Activated CD8-positive, alpha-beta memory T cell treated with anti-CD3 and anti-CD28 coated beads, Interleukin-2, amount 50 U/mL, for 24 hours (primary cell): Measurements from ENCODE around the gene CHMP2A.

Experiments
- DNase-seq: peaks from one replicate; pipeline ENCODE4 v3.0.0-alpha.2; 2020; ENCODE audit errors: extremely low read depth

The CHMP2A gene

DNA sequence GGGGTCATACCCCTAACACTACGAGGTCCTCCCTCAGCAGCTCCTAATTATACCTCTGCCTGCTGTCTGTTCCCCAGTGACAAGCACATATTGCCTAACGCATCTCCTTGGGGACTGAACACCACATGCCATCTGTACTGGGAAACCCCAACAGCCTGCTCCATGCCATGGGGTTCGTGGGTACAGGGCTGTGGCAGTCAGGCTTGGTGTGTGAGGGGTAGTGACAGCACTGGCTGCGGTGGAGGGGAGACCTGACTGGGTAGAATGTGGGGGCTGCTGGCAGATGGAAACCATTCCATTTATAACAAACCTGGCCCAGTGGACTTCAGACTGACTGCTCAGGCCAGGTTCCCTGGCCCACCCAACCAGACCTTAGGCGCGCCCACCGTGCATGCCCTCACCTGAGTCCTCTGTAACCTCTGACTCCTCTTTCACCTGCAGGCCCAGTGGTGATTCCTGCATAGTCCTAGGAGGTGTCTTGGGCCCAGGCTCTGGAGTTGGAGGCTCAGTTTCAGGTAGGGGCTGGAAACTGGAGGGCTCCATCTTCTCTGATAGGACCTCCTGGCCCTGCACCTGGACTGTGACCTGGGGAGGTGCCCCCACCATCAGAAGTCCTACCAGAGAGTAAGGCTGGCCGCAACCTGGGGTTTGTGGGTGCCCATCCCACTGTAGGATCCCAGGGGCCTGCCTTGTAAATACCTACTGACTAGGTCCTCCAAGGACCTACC is 15.2 kb upstream of the CHMP2A start:
- DNase-seq: no peak

DNA sequence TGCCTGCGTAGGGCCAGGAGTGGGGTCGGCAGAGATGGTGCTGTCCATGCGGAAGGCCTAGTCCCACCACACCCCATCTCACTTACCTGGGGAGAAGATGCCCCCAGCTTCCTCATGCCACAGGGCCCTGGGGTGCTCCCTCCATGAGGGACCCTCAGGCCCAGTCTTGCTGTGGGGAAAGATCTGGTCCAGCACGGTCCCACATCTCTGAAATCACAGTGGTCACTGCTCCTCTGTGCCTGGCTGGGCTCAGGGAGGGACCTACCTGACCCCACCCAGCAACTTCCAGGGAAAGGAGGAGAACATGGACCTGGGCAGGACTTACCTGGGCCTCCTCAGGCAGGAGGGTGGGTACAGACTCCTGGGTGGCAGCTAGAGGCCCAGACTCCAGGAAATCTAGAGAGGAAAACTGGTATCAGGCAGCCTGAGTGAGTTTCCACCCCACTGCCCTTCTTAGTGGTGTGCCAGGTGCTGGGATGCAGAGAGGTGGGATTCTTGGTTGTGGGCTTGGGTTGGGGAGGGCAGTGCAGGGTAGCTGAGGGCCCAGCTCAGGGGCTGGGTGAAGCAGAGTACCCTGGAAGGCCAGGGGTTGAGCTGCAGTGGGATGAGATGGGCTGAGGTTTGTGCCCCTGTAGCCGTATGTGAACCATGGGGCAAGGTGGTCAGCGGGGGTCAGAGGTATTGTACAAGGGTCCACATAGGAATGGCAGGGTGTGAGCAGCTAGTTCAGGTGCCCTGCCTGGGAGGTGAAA is 14.5 kb upstream of the CHMP2A start:
- no peak for DNase-seq

DNA sequence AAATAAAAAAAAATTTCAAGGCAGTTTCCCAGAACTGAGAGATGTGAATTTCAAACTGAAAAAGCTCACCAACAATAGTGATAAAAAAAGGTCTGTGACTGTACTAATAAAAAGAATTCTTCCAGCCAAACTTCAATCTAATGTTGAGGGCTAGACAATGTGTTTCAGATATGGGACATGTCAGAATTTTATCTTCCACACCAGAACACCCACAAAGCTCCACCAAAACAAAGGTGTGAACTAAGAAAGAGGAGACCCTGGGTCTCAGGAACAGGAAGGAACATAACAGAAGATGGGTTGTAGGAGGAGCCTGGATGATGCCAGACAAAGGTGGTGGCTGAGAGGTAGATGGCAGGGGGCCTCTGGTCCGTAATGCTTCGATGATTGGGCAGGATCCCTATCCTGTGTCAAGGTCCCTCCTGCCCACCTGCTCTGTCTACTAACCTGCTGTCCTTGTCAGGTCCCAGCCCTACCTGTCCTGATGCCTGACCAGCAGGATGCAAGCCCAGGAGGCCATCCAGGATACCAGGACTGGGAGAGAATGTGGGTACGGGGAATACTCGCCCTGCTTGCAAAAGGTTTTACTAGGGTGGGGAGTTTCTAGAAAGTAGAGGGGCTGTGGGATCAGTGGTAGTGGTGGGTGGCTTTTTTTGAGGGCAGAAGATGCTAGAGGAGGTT is 13.7 kb upstream of the CHMP2A start:
- DNase-seq: no peak

DNA sequence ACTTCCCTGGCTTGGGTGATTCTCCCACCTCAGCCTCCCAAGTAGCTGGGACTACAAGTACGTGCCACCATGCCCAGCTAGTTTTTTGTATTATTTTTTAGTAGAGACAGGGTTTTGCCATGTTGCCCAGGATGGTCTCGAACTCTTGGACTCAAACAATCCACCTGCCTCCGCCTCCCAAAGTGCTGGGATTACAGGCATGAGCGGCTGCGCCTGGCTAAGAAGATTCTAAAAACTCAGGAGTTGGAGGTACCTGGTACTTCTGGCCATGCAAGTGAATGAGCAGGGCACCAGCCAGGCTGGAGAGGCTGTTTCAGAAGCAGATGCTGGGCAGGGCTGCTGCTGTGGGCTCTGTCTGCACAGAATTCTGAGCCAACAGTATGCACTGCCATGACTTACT is 12.1 kb upstream of the CHMP2A start:
- DNase-seq: no peak

DNA sequence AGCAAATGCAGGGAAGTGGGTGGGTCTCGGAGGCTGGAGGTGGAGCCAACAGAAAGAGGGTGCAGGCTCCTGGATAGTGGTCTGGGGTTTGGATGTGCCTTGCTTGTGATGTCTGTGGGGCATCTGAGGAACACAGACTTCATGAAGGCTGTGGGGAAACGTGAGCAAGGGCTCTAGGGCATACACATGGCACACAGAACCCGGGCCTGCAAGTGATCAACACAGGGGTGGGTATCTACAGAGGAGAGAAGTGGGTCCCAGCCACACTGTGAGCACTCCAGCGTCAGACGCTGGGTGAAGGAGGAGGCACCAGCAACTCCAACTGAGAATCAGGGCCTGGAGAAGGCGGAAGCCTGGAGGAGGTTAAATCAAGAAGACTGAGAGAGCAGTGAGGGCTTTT is 8.9 kb upstream of the CHMP2A start:
- DNase-seq: no peak

DNA sequence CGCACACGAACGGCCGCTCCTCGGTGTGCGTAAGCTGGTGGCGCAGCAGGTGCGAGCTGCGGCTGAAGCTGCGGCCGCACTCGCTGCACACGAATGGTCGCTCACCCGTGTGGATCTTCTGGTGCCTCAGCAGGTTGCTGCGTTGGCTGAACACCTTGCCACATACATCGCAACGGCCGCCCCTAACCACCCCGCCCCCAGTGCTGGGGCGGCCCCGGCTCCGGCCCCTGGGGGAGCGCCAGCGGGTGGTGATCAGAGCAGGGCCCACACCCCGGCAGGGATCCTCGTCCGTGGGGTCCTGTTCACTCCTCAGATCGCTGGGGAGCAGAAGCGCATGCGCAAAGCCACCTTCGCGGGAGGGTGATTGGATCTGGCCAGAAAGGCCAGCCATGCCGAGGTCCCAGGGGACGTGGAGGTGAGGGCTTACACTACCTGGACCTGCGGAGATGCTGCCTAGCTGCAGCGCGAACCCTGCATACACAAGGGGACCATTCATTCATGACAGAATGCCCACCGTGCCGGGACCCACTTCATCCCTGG is 8.2 kb upstream of the CHMP2A start:
- no peak for DNase-seq

DNA sequence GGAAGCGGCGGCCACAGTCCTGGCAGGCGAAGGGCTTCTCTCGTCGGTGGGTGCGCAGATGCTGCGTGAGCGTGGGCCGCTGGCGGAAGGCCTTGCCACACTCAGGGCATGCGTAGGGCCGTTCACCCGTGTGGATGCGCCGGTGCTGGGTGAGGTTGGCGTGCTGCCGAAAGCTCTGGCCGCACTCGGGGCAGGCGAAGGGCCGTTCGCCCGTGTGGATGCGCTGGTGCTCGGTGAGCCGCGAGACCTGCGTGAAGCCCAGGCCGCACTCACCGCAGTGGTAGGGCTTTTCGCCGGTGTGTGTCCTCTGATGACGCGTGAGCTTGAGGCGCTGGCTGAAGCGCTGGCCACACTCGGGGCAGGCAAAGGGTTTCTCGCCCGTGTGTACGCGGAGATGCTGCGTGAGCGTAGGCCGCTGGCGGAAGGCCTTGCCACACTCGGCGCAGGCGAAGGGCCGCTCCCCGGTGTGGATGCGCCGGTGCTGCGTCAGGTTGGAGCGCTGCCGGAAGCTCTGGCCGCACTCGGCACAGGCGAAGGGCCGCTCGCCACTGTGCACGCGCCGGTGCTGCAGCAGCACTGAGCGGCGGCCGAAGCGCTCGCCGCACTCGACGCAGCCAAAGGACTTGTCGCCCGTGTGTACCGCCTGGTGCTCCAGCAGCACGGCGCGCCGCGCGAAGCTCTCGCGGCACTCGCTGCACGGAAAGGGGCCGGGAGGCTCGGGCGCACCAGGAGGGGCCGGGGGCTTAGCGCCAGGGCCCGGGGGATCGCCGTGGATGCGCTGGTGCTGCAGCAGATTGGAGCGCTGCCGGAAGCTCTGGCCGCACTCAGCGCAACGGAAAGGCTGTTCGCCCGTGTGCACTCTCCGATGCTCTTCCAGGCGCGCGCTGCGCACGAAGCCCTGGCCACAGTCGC is 7.5 kb upstream of the CHMP2A start:
- DNase-seq: no peak

DNA sequence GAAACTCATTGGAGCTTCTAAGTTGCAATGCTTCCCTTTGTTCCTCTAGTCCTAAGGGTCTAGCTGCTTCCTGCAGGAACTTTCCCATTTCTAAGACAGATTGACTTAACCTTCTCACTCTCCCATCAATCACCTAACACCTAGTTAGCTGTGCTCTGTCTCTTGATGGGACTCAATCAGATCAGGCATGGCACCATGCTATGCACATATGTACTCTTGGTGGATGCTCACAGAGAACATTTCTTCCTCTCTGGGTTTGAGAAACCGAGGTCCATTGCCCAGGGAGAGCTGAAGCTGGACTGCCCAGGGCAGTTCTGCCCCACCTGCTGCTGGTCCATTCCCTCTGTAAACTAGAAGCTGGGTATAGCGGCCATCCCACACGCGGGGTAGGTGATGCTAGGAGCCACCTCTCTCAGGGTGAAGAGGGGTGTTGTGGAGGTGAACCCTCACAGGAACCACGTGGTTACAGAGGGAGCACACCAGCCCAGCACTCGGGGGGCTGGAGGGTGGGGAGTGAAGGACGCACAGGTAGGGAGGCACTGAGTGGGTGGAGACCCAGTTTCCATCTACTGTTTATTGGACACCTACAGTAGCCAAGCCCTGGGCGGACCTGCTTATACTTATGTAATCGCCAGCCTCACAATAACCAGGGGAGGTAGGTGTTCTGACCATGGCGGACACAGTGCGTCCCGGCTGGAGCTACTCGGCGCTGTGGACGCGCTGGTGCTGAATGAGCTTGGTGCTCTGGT is 6.6 kb upstream of the CHMP2A start:
- no peak for DNase-seq

DNA sequence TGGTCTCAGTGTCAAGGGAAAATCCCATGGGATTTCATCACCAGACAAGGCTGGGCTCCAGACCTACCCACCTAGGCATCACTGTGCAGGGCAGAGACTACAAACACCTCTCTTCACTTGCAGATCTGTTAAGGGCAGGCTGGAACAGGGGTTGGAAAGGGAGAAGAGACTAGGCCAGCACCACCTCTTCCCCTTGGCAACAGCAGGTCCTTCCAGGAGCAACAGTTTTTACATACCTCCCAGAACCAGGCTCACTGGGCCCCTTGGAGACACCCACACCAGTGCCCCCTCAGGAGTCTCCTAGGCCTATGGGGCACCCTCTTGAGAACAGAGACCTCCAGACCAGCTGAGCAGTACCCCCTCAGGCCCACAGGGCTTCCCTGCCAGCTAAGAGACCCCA is 6.0 kb upstream of the CHMP2A start:
- DNase-seq: no peak

DNA sequence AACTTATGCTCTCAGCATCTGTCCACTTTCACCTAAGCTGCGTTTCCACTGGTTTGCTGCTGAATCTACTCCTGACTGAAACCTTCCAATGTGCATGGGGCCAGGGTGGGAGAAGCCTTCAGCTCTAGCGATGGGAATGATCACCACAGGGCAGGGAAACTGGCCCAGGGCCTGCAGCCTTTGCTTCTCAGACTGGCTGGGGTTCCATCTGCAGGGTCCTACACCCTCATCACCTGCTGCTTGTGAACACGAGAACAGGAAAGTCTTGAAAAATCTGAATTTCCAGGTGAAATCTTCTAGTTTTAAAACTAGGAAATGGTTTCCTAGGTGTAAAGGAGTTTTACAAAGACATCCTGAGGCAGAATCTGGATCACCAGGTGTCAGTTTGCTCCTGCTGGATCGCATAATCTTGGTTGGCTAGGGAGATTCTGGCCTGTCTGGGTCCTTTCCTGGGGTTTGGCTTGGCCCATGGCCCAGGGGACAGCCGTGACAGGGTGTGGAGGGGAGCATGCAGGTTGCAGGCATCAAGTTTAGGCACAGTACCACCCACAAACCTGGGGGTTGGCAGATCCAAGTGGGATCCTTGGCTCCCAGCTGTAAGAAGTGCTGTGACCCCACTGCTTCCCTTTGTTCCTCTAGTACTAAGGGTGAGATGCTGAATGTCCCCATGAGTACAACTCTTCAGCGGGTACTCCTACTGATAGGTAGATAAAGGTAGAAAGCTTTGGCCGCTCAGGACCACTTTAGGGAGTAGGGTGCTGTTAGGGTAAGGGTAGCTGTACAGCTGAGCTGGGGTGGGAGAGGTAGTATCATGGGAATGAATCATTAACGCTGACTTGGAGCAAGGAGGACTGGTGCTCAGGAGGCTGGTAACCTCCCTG is 5.3 kb upstream of the CHMP2A start:
- DNase-seq: no peak

DNA sequence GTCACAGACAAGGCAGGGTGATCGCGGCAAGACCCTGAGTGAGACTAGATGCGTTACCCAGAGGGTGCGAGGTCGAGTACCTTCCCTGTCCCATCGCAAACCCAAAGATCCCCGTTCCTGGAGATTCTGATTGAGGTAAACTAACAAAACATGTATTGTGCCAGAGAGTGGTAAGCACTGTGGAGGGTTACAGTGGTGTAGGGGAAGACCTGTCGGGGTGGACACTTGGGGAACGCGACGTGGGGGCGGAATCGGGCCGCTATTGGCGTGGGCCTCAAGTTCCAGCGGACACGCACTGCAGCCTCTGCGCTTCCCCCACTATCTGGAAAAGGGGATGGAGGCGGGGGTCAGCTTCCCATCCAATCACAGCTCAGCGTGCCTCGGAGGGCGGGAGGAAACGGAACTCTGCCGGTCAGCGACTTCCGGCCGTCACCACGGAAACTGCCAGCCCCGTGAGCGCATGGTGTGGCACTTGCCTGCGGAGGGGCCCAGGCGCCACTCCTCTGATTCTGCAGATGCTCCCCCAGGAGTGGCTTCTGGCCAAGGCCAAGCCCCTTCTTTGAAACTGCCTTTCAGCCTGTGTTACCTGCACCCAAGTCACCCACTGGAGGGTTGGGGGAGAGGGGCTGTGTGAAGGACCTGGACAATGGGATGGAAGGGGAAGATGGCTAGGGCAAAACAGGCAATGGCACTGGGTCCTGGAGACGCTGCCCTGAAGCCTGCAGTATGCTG is 4.5 kb upstream of the CHMP2A start:
- DNase-seq: peak; percentile 69

DNA sequence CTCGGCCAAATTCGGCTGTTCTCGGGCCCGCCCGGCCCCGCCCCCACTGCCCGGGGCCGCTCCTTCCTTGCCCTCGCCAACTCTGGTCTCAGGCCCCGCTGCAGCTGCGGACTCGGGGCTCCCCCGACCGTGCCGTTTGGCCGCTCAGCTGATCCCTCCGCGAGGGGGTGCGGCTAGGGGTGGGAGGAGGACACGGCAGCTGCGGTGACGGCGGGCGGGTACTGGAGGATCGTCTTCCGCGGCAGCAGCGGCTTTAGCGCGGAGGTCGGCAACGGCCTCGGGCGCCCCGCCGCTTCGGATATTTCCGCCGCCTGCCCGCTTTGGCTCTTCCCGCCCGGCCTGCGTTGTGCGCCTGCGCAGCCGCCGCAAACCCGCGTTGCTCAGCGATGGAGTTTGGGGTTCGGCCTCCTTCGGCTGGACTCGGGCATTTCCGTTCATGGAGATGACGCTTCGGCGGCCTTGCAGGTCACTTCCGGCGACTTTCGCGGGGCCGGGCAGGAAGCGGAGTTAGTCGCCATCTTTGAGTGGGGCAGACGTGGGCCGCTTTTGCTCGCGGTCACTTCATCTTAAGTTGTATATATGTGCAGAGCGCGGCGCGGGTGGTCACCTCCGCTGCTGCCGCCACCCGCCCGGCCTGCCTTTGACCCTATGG is 3.8 kb upstream of the CHMP2A start:
- DNase-seq: peak; percentile 98

DNA sequence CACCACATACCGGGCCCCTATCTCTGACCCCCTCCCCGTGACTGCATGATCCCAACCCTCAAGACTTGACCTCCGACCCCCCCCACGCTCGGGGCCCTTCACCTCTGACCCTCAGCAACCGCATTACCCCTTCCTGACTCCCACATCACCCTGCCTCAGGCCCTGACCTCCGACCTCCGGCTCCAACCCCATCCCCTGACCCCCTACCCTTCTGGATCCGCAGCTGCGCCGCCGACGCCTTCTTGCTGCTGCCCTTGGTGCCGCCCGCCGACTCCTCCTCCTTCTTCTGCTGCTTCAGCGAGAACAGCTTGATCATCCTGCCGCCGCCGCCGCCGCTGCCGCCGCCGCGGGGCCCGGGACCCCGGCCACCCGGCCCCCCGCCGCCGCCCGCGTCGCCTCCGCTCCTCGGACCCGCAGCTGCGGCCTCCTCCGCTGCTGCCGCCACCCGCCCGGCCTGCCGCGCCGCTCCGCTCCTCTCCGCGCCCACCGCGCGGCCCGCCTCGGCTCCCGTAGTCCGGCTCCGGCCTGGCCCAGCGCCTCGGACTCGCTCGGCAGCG is 3.2 kb upstream of the CHMP2A start, which contains the start of gene UBE2M:
UBE2M (minus strand) TSS at position 546 of the 557 bp plus-strand sequence; CDS start at position 316, 230 bp downstream.
- no peak for DNase-seq

DNA sequence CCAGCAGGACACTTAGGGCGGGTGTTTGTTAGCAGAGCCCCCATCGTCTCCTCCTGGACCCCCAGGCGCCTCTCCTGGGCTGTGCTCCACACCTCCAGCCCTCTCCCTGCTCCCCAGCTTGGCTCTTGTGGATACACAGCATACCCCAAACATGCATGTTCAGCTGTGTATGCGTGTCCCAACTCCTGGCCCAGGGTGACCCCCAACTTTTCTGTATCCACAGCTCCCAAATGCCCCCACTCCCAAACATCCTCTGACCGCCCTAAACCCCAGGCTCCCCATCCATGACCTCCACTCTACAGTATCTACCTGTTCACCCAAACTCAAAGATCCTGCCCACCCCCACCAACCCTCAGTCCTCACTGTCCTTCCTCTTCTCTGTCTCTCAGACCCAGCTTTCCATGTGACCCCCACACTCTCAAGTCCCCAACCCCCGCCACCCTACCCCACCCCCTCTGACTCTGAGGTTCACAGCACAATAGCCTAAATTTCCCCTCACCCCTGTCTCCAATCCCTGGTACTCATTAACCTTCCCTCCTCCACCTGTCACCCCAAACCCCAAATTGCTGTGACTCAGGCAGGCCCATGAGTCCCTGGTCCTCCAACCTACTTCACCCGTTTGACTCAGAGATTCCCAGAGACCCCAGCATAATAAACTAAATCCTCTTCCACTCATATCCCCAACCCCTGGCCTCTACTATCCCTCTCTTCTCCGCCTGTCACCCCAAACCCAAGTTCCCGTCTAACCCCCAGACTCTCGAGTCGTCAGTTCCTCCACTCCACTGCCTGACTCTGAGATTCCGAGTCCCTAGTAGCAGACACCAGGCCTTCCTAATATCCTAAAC is 2.5 kb upstream of the CHMP2A start:
- DNase-seq: no peak

DNA sequence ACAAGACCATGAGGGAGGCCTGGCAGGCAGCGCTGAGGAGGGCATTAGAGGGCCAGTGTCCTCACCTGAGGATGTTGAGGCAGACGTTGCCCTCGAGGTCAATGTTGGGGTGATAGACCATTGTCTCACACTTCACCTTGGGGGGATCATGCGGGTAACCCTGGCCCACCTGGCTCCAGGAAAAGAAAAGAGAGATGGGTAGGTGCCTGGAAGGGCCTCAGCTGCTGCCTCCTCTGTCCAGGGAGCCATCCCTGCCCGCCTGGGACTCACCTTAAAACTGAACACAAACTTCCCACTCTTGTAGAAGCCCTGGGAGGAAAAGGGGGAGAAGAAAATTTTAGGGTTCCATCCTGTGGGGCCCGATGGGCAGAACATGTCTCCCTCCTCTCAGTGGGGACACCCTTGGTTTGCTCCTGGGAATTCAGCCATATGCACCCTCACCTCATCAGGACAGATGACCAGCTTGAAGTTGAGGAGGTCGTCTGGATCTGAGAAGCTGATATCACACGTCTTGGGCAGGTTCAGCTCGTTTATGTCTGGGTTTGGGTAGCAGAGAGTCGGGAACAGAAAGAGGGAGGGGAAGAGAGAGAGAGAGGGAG is 1.8 kb upstream of the CHMP2A start:
- DNase-seq: no peak

DNA sequence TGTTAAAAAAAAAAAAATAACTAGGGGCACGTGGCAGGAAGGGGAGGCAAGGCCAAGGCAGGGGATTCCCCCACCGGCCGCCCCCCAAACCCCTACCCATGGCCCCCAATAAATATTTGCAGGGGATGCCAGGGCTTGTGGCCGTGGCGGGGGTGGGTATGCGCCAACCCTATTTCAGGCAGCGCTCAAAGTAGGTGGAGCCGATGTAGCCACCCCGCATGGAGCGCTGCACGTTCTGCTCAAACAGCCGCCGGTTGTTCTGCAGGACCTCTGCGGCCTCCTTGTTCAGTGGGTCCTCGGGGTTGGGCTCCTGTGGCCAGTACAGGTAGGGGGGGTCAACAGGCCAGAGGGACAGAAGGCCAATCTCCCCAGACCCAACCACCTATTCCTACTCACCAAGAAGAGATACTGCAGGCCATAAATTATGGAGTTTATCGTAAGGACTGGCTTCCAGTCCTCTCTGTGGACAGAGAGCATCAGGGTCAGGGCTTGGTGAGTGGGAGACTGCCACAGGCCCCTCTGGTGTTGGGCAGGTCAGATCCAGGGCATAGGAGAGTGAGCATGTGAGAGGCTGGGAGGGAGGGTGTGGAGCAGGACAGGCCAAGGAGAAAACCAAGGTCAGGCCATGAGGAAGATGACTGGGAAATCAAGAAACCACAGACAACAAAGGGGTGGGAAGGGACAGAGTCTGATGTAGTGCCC is 1.2 kb upstream of the CHMP2A start:
- DNase-seq: no peak
